Mesothelial cell of epicardium (in vitro differentiated cells): ENCODE measurements around the gene IRX5. TPM values are rescaled to one million over a fixed set of nuclear protein-coding genes. Genes with fewer than 3 reads are reported as not detected.

Experiments used
- DNase-seq, 2 experiments: peaks; one replicate each; pipeline ENCODE4 v3.0.0; 2021; ENCODE audit warnings: low spot score in 2 of 2; ENCODE audit not compliant: unreplicated experiment in 2 of 2
- H3K27ac Mint-ChIP-seq: 2 replicates; pipeline ENCODE4 v1.8.0; 2021; ENCODE audit warnings: mixed read lengths
- H3K27me3 Mint-ChIP-seq: 2 replicates; pipeline ENCODE4 v1.8.0; 2021; ENCODE audit warnings: low read depth, mixed read lengths
- H3K36me3 Mint-ChIP-seq: 2 replicates; pipeline ENCODE4 v1.8.0; 2021; ENCODE audit warnings: mixed read lengths
- H3K4me1 Mint-ChIP-seq: 2 replicates; pipeline ENCODE4 v1.8.0; 2021; ENCODE audit warnings: mixed read lengths
- H3K4me3 Mint-ChIP-seq: 2 replicates; pipeline ENCODE4 v1.8.0; 2021; ENCODE audit warnings: mild to moderate bottlenecking, moderate library complexity, mixed read lengths
- H3K9me3 Mint-ChIP-seq: 2 replicates; pipeline ENCODE4 v1.8.0; 2021; ENCODE audit warnings: mixed read lengths
- CTCF ChIP-seq: fragments of 200-600 bp; sonication (generic); IDR thresholded peaks from one replicate; pipeline ENCODE4 v1.5.0; 2021; ENCODE audit warnings: antibody characterized with exemption; ENCODE audit not compliant: unreplicated experiment
- total RNA-seq: library from RNA; stranded (reverse); gene quantifications from 3 replicates; pipeline ENCODE4 v1.2.1, GENCODE V29; 2021

IRX5 gene
- total RNA-seq, 1 donor from 2014 or later, result 17.8 TPM

GRCh38 chr16:54891346-54891745 lies 39.3 kb upstream of the IRX5 start:
- Mint-ChIP-seq H3K4me3 (no peak overlapping the region), H3K9me3 (peaks cover 2% of the 10 kb centered on the region), H3K36me3 (peaks cover 6% of the 10 kb centered on the region), H3K4me1 (no peaks in the 10 kb centered on the region), H3K27me3 (no peaks in the 10 kb centered on the region), H3K27ac (no peak overlapping the region)
- DNase-seq, result no peak
- no peak for TF ChIP-seq CTCF

- H3K4me3 Mint-ChIP-seq, result no peak overlapping the region
- no peaks in the 10 kb centered on the region for H3K9me3 Mint-ChIP-seq
- no peak for DNase-seq
- no peaks in the 10 kb centered on the region for H3K4me1 Mint-ChIP-seq
- no peaks in the 10 kb centered on the region for H3K27me3 Mint-ChIP-seq
- H3K27ac Mint-ChIP-seq, result no peak overlapping the region
- no peaks in the 10 kb centered on the region for H3K36me3 Mint-ChIP-seq
- TF ChIP-seq CTCF, result no peak
These were observed 37.7 kb upstream of the IRX5 start for GRCh38 chr16:54892981-54893380.

GRCh38 chr16:54897930-54898329 lies 32.7 kb upstream of the IRX5 start:
- H3K36me3 Mint-ChIP-seq, result peaks cover 6% of the 10 kb centered on the region
- no peak overlapping the region for H3K27ac Mint-ChIP-seq
- DNase-seq, result no peak
- no peaks in the 10 kb centered on the region for H3K27me3 Mint-ChIP-seq
- no peak for TF ChIP-seq CTCF
- no peak overlapping the region for H3K4me3 Mint-ChIP-seq
- peaks cover 6% of the 10 kb centered on the region for H3K9me3 Mint-ChIP-seq
- H3K4me1 Mint-ChIP-seq, result no peaks in the 10 kb centered on the region

GRCh38 chr16:54901606-54902005 lies 29.1 kb upstream of the IRX5 start:
- Mint-ChIP-seq H3K9me3 (peaks cover 26% of the 10 kb centered on the region), H3K4me1 (no peaks in the 10 kb centered on the region), H3K4me3 (no peak overlapping the region), H3K36me3 (peaks cover 27% of the 10 kb centered on the region), H3K27ac (no peak overlapping the region), H3K27me3 (no peaks in the 10 kb centered on the region)
- TF ChIP-seq CTCF, result no peak
- DNase-seq, result no peak

- Mint-ChIP-seq H3K4me1 (no peaks in the 10 kb centered on the region), H3K9me3 (peaks cover 30% of the 10 kb centered on the region), H3K27ac (no peak overlapping the region), H3K36me3 (peaks cover 29% of the 10 kb centered on the region), H3K4me3 (no peak overlapping the region), H3K27me3 (no peaks in the 10 kb centered on the region)
- no peak for DNase-seq
- no peak for TF ChIP-seq CTCF
These were observed 27.6 kb upstream of the IRX5 start for GRCh38 chr16:54903047-54903446.

GRCh38 chr16:54911079-54911478 lies 19.6 kb upstream of the IRX5 start:
- Mint-ChIP-seq H3K27ac (no peak overlapping the region), H3K4me3 (no peak overlapping the region), H3K4me1 (peaks cover 4% of the 10 kb centered on the region), H3K9me3 (peaks cover 9% of the 10 kb centered on the region), H3K36me3 (peaks cover 10% of the 10 kb centered on the region), H3K27me3 (no peaks in the 10 kb centered on the region)
- no peak for DNase-seq
- no peak for TF ChIP-seq CTCF
